HCT116 (cell line): Measurements from ENCODE around the gene KIF12. TPM values are rescaled to one million over a fixed set of nuclear protein-coding genes. Genes with fewer than 3 reads are reported as not detected.

Source experiments
- ATAC-seq: fragments of 200-7000 bp; cut with Tn5 transposase; 2 replicates; pipeline ENCODE4 v1.9.1; 2020; ENCODE audit warnings: mild to moderate bottlenecking, moderate library complexity
- BruUV-seq: library from RNA; stranded (reverse); fragments of 400-500 nt; replicated peaks from 2 replicates; lab custom pipeline; 2021; lab: Mats Ljungman, UMichigan
- CTCF ChIA-PET: fragments of 300-600 bp; sonication (Branson Sonifier 250); formaldehyde crosslinking; loops from one replicate; lab custom pipeline; 2021; ENCODE audit warnings: antibody characterized with exemption; lab: Charles Lee
- POLR2A ChIA-PET: fragments of 300-600, 350-600 bp; sonication (Branson Sonifier 250); formaldehyde crosslinking; loops from one replicate; lab custom pipeline; 2021; ENCODE audit warnings: antibody characterized with exemption; lab: Charles Lee
- RAD21 ChIA-PET, 2 experiments: fragments of 300-600 bp; sonication (Branson Sonifier 250); formaldehyde crosslinking; loops; one replicate each; lab custom pipeline; 2023; ENCODE audit warnings: low total read pairs in 2 of 2; ENCODE audit not compliant: uncharacterized antibody in 2 of 2, unreplicated experiment in 2 of 2, low non-redundant PET in 1 of 2; lab: Charles Lee
- DNase-seq: peaks from one replicate; pipeline ENCODE4 v3.0.0-alpha.2; 2010; ENCODE audit warnings: low read depth, low spot score
- H2AFZ ChIP-seq: fragments of 200-600 bp; shearing (Covaris generic), sonication (generic); 2 replicates; pipeline ENCODE4 v1.6.1; 2017; ENCODE audit warnings: low read depth, mixed run types, mixed read lengths, antibody characterized with exemption, low read length; ENCODE audit not compliant: poor library complexity, severe bottlenecking
- H3K27ac ChIP-seq: 2 replicates; pipeline ENCODE4 v1.5.1; 2012; ENCODE audit warnings: low read depth, low read length
- H3K27me3 ChIP-seq: fragments of 200-600 bp; sonication (generic); 2 replicates; pipeline ENCODE4 v1.6.1; 2016; ENCODE audit warnings: mixed run types, low read length, mixed read lengths; ENCODE audit not compliant: insufficient read depth
- H3K36me3 ChIP-seq, 2 experiments: fragments of 200-500 bp in 1 of 2; fragments of 200-600 bp in 1 of 2; sonication (Bioruptor generic) in 1 of 2; sonication (generic) in 1 of 2; 2 replicates each; pipeline versions ENCODE4 v1.5.1 to v1.6.1; 2014 to 2016; ENCODE audit warnings: low read length in 2 of 2, inconsistent platforms in 1 of 2, mixed read lengths in 1 of 2, mixed run types in 1 of 2; ENCODE audit not compliant: insufficient read depth in 2 of 2, control insufficient read depth in 1 of 2
- H3K4me1 ChIP-seq, 2 experiments: fragments of 200-600 bp in 1 of 2; sonication (generic) in 1 of 2; 2 replicates each; pipeline versions ENCODE4 v1.5.1 to v1.6.1; 2012 to 2017; ENCODE audit warnings: low read length in 2 of 2, inconsistent platforms in 1 of 2, mild to moderate bottlenecking in 1 of 2, mixed read lengths in 1 of 2, mixed run types in 1 of 2, moderate library complexity in 1 of 2; ENCODE audit not compliant: insufficient read depth in 2 of 2, control insufficient read depth in 1 of 2
- H3K4me2 ChIP-seq: fragments of 200-600 bp; sonication (generic); 2 replicates; pipeline ENCODE4 v1.6.1; 2017; ENCODE audit warnings: mixed run types, low read length, mixed read lengths
- H3K4me3 ChIP-seq, 2 experiments: fragments of 200-600 bp in 1 of 2; sonication (generic) in 1 of 2; replicated peaks in 1 of 2; 2 replicates each; pipeline ENCODE4 v1.5.1; 2011 to 2016; ENCODE audit warnings: low read length in 2 of 2, control low read depth in 1 of 2, low read depth in 1 of 2, mild to moderate bottlenecking in 1 of 2, mixed read lengths in 1 of 2, mixed run types in 1 of 2
- H3K79me2 ChIP-seq: fragments of 200-600 bp; sonication (generic); 2 replicates; pipeline ENCODE4 v1.6.1; 2017; ENCODE audit warnings: mild to moderate bottlenecking, mixed run types, low read length, moderate library complexity, mixed read lengths; ENCODE audit not compliant: insufficient read depth
- H3K9ac ChIP-seq: fragments of 200-600 bp; sonication (generic); 2 replicates; pipeline ENCODE4 v1.6.1; 2016; ENCODE audit warnings: low read length, mixed read lengths
- H3K9me2 ChIP-seq: fragments of 200-600 bp; sonication (generic), shearing (Covaris generic); 2 replicates; pipeline ENCODE4 v1.6.1; 2017; ENCODE audit warnings: mixed run types, mild to moderate bottlenecking, moderate library complexity; ENCODE audit not compliant: insufficient read depth
- H3K9me3 ChIP-seq, 2 experiments: fragments of 200-500 bp in 1 of 2; fragments of 200-600 bp in 1 of 2; sonication (Bioruptor generic) in 1 of 2; sonication (generic) in 1 of 2; 2 replicates each; pipeline ENCODE4 v1.6.1; 2014 to 2017; ENCODE audit warnings: low read length in 2 of 2, mixed read lengths in 2 of 2, inconsistent platforms in 1 of 2, low read depth in 1 of 2, mild to moderate bottlenecking in 1 of 2, mixed run types in 1 of 2, moderate library complexity in 1 of 2; ENCODE audit not compliant: control insufficient read depth in 1 of 2, insufficient read depth in 1 of 2
- H4K20me1 ChIP-seq: fragments of 200-600 bp; sonication (generic), shearing (Covaris generic); 2 replicates; pipeline ENCODE4 v1.6.1; 2017; ENCODE audit warnings: mixed run types, mild to moderate bottlenecking, moderate library complexity; ENCODE audit not compliant: insufficient read depth
- ATF3 ChIP-seq: IDR thresholded peaks from 2 replicates; pipeline ENCODE4 v1.6.1; 2012
- CTCF ChIP-seq, 3 experiments: fragments of 200-600 bp in 1 of 3; sonication (generic) in 1 of 3; IDR thresholded peaks in 2 of 3; conservative IDR thresholded peaks in 1 of 3; 2 replicates each; pipeline ENCODE4 v1.5.1; 2012 to 2017; ENCODE audit warnings: low read depth in 2 of 3, low read length in 2 of 3, antibody characterized with exemption in 1 of 3, borderline replicate concordance in 1 of 3, control low read depth in 1 of 3, mild to moderate bottlenecking in 1 of 3, mixed read lengths in 1 of 3, mixed run types in 1 of 3, moderate library complexity in 1 of 3; ENCODE audit not compliant: insufficient read depth in 1 of 3
- EZH2 ChIP-seq: fragments of 200-600 bp; sonication (generic); IDR thresholded peaks from 2 replicates; pipeline ENCODE4 v1.6.1; 2017; ENCODE audit warnings: antibody characterized with exemption, mixed run types
- JUND ChIP-seq: IDR thresholded peaks from 2 replicates; pipeline ENCODE4 v1.6.1; 2012
- MAX ChIP-seq: IDR thresholded peaks from 2 replicates; pipeline ENCODE4 v1.6.1; 2012
- POLR2A ChIP-seq: IDR thresholded peaks from 2 replicates; pipeline ENCODE4 v1.7.0; 2011; ENCODE audit warnings: borderline replicate concordance; ENCODE audit not compliant: insufficient read depth, insufficient read length; ENCODE audit errors: extremely low read depth
- POLR2AphosphoS5 ChIP-seq: IDR thresholded peaks from 2 replicates; pipeline ENCODE4 v1.6.1; 2011; ENCODE audit warnings: mild to moderate bottlenecking, low read depth, low read length, moderate library complexity
- REST ChIP-seq: IDR thresholded peaks from 2 replicates; pipeline ENCODE4 v1.6.1; 2012; ENCODE audit warnings: low read depth
- SP1 ChIP-seq: IDR thresholded peaks from 2 replicates; pipeline ENCODE4 v1.6.1; 2012; ENCODE audit warnings: low read depth
- ZBTB33 ChIP-seq: IDR thresholded peaks from 2 replicates; pipeline ENCODE4 v1.6.1; 2011; ENCODE audit warnings: mild to moderate bottlenecking, low read length, moderate library complexity; ENCODE audit not compliant: insufficient replicate concordance; ENCODE audit errors: extremely low read depth
- ZNF274 ChIP-seq: fragments of 200-500 bp; sonication (Bioruptor generic); IDR thresholded peaks from 2 replicates; pipeline ENCODE4 v1.6.1; 2014; ENCODE audit warnings: mild to moderate bottlenecking, low read depth, low read length, inconsistent platforms
- intact Hi-C: fragments of 100-400 bp; cut with micrococcal nuclease; formaldehyde crosslinking; loops from 2 replicates; pipeline ENCODE4 v1.10.0; 2022
- total RNA-seq: library from RNA; stranded (reverse); gene quantifications from one replicate; pipeline ENCODE4 v1.2.1, GENCODE V29; 2021; ENCODE audit not compliant: unreplicated experiment

KIF12 gene
- total RNA-seq, 1 experiment from 2014 or later = 6.4 TPM

- RAD21 ChIA-PET = no interaction called here
- H3K27me3 ChIP-seq = peaks cover 10% of the 10 kb centered on the region
- H3K9ac ChIP-seq = no peak overlapping the region
- POLR2A ChIA-PET = no interaction called here
- no TSS peak for BruUV-seq
- H3K4me3 ChIP-seq = no peak overlapping the region
- H3K27ac ChIP-seq = no peak overlapping the region
- TF ChIP-seq SP1 = no peak
- no peak for TF ChIP-seq ZNF274
- no peak for TF ChIP-seq ATF3
- TF ChIP-seq POLR2AphosphoS5 = no peak
- ATAC-seq (no peak), DNase-seq (no peak)
- no peaks in the 10 kb centered on the region for H3K36me3 ChIP-seq
- no peak overlapping the region for H3K4me2 ChIP-seq
- intact Hi-C loops = no loop called here
- H3K9me2 ChIP-seq = no peaks in the 10 kb centered on the region
- H3K9me3 ChIP-seq = no peaks in the 10 kb centered on the region
- CTCF ChIA-PET = no interaction called here
- H4K20me1 ChIP-seq = no peaks in the 10 kb centered on the region
- H3K79me2 ChIP-seq = no peaks in the 10 kb centered on the region
- no peak overlapping the region for H2AFZ ChIP-seq
- no peaks in the 10 kb centered on the region for H3K4me1 ChIP-seq
These were observed 20.3 kb downstream of the KIF12 start for GRCh38 chr9:114078781-114079156.

- Histone ChIP-seq H4K20me1 (no peaks in the 10 kb centered on the region), H3K79me2 (no peaks in the 10 kb centered on the region), H3K27me3 (peaks cover 10% of the 10 kb centered on the region), H3K9me2 (no peaks in the 10 kb centered on the region), H3K4me2 (no peak within 1 kb of the TSS), H3K4me3 (no peak within 1 kb of the TSS), H3K4me1 (no peaks in the 10 kb centered on the region), H3K27ac (no peak within 1 kb of the TSS), H3K9me3 (no peaks in the 10 kb centered on the region), H3K9ac (no peak within 1 kb of the TSS), H3K36me3 (no peaks in the 10 kb centered on the region), H2AFZ (no peak within 1 kb of the TSS)
- ATAC-seq (no peak), DNase-seq (no peak)
- intact Hi-C loops = no loop called here
- ChIA-PET POLR2A (no interaction called here), CTCF (no interaction called here), RAD21 (no interaction called here)
- no TSS peak for BruUV-seq
- TF ChIP-seq POLR2A (no peak), JUND (no peak), CTCF (IDR thresholded peaks at IDR 0.05 in 2 of 3, conservative IDR thresholded peaks at IDR 0.05 in 1 of 3; ENCODE audit: borderline replicate concordance in 1 of 3, insufficient read depth in 1 of 3, low read depth in 2 of 3, low read length in 2 of 3) (no peak), MAX (no peak), REST (no peak), ZBTB33 (no peak), EZH2 (no peak)
These were observed 20.9 kb downstream of the KIF12 start, which contains the start of gene AMBP for GRCh38 chr9:114078021-114078780. Gene AMBP, minus strand, starts transcription at chr9:114078300. Its CDS starts 91 bp downstream, at chr9:114078209.
